GM10266 (cell line): Measurements from ENCODE around the gene CACTIN.
"Not testable (repeated sequence)": the region's sequence is repeated elsewhere in the genome, so short reads cannot be mapped to it uniquely, and the experiment has no call there.

Experiments used
- DNase-seq: peaks from one replicate; pipeline ENCODE4 v3.0.0; 2012; ENCODE audit errors: extremely low spot score
- CTCF ChIP-seq: IDR thresholded peaks from 2 replicates; pipeline ENCODE4 v1.5.1; 2012; ENCODE audit warnings: mild to moderate bottlenecking, low read depth; ENCODE audit not compliant: control insufficient read depth, insufficient read depth; ENCODE audit errors: missing control alignments

The CACTIN gene

GRCh38 chr19:3653865-3654513 is 27.4 kb upstream of the CACTIN start:
- TF ChIP-seq CTCF = no peak
- no peak for DNase-seq

GRCh38 chr19:3653081-3653795 is 26.6 kb upstream of the CACTIN start:
- TF ChIP-seq CTCF = no peak
- DNase-seq = no peak

GRCh38 chr19:3652422-3652821 is 25.8 kb upstream of the CACTIN start:
- TF ChIP-seq CTCF = no peak
- DNase-seq = no peak

- no peak for TF ChIP-seq CTCF
Measured at GRCh38 chr19:3651684-3652083, 25.1 kb upstream of the CACTIN start.

GRCh38 chr19:3649888-3650287 is 23.3 kb upstream of the CACTIN start:
- no peak for DNase-seq
- no peak for TF ChIP-seq CTCF

More at GRCh38 chr19:3651684-3652083, 25.1 kb upstream of the CACTIN start:
- DNase-seq = no peak

- no peak for TF ChIP-seq CTCF
Measured at GRCh38 chr19:3648037-3648905, 21.7 kb upstream of the CACTIN start.

GRCh38 chr19:3647102-3647501 is 20.5 kb upstream of the CACTIN start:
- DNase-seq = not testable (repeated sequence)

More at GRCh38 chr19:3648037-3648905, 21.7 kb upstream of the CACTIN start:
- DNase-seq = no peak
